K562 (cell line): ENCODE data around the gene S100A3. TPM values are rescaled to one million over a fixed set of nuclear protein-coding genes. Genes with fewer than 3 reads are reported as not detected.

ENCODE experiments used
- ATF7 ChIP-seq: fragments of 450-650 bp; IDR thresholded peaks from 2 replicates; pipeline ENCODE4 v1.7.1; 2014; ENCODE audit warnings: mild to moderate bottlenecking, moderate library complexity
- BMI1 ChIP-seq: fragments of 150-350 bp; IDR thresholded peaks from 2 replicates; pipeline ENCODE4 v1.6.1; 2014; ENCODE audit warnings: low read length
- CREB3L1 ChIP-seq: fragments of 450-650 bp; IDR thresholded peaks from 2 replicates; pipeline ENCODE4 v1.6.1; 2014; ENCODE audit warnings: low read depth, mild to moderate bottlenecking, moderate library complexity, borderline replicate concordance
- FOXK2 ChIP-seq, 2 experiments: fragments of 450-650 bp; IDR thresholded peaks in 1 of 2; conservative IDR thresholded peaks in 1 of 2; 2 replicates each; pipeline ENCODE4 v1.6.1; 2016; ENCODE audit warnings: low read depth in 2 of 2, mild to moderate bottlenecking in 1 of 2
- HMGN3 ChIP-seq: IDR thresholded peaks from 2 replicates; pipeline ENCODE4 v1.6.1; 2011; ENCODE audit warnings: borderline replicate concordance, low read depth, mild to moderate bottlenecking, mixed read lengths, low read length; ENCODE audit not compliant: insufficient read length; ENCODE audit errors: extremely low read depth
- KDM5B ChIP-seq: fragments of 200-600 bp; sonication (generic); IDR thresholded peaks from 2 replicates; pipeline ENCODE4 v1.6.1; 2012; ENCODE audit warnings: low read depth, mild to moderate bottlenecking, moderate library complexity, low read length, control low read depth, inconsistent platforms; ENCODE audit not compliant: insufficient replicate concordance
- KLF16 ChIP-seq: IDR thresholded peaks from 2 replicates; pipeline ENCODE4 v1.6.1; 2016; ENCODE audit warnings: antibody characterized with exemption
- PRMT5 ChIP-seq: sonication (generic); formaldehyde crosslinking; IDR thresholded peaks from 2 replicates; pipeline ENCODE4 v1.5.0; 2020; ENCODE audit warnings: missing genetic modification reagents
- PURB ChIP-seq: sonication (generic); formaldehyde crosslinking; IDR thresholded peaks from 2 replicates; pipeline ENCODE4 v1.9.0; 2021; ENCODE audit warnings: low read depth, mild to moderate bottlenecking, missing genetic modification reagents
- RCOR1 ChIP-seq, 2 experiments: IDR thresholded peaks; 2 replicates each; pipeline ENCODE4 v1.6.1; 2012; ENCODE audit warnings: low read depth in 2 of 2, low read length in 2 of 2, borderline replicate concordance in 1 of 2, improper control_type of control experiment in 1 of 2
- RFX1 ChIP-seq: fragments of 450-650 bp; IDR thresholded peaks from 2 replicates; pipeline ENCODE4 v1.6.1; 2016; ENCODE audit warnings: mild to moderate bottlenecking, moderate library complexity
- XRCC3 ChIP-seq: fragments of 450-650 bp; IDR thresholded peaks from 2 replicates; pipeline ENCODE4 v1.6.1; 2017; ENCODE audit warnings: mild to moderate bottlenecking, moderate library complexity
- XRCC5 ChIP-seq: fragments of 200-400 bp; formaldehyde crosslinking; IDR thresholded peaks from 2 replicates; pipeline ENCODE4 v1.6.1; 2017; ENCODE audit warnings: low read depth, mild to moderate bottlenecking, low read length
- ZNF316 ChIP-seq: fragments of 450-650 bp; IDR thresholded peaks from 2 replicates; pipeline ENCODE4 v1.6.1; 2016
- polyA plus RNA-seq, 8 experiments: library from polyadenylated mRNA; depleted of rRNA in 4 of 8; stranded (reverse) in 5 of 8; unstranded in 3 of 8; fragments of >200 nt; fragmentation: Nextera tagmentation in 2 of 8; fragmentation: Illumina TruSeq in 1 of 8; extraction: Ambion mirVana in 2 of 8; extraction: Trizol in 1 of 8; gene quantifications; 2 replicates each; pipeline versions ENCODE4 v1.2.1 to v1.2.3, GENCODE V29; 2011 to 2014; ENCODE audit warnings: inconsistent platforms in 1 of 8, missing spikeins in 1 of 8
- total RNA-seq, 7 experiments: library from RNA; depleted of rRNA in 6 of 7; stranded (reverse); fragments of >200 nt in 6 of 7; fragmentation: Illumina TruSeq in 2 of 7; extraction: Trizol in 2 of 7; gene quantifications; 2 replicates each; pipeline versions ENCODE4 v1.2.1 to v1.2.3, GENCODE V29; 2011 to 2021; ENCODE audit warnings: low replicate concordance in 1 of 7
- TF ChIP-seq, protein P1 (sequence below): fragments of 450-650 bp; IDR thresholded peaks from 2 replicates; pipeline ENCODE4 v1.6.1; 2018; ENCODE audit not compliant: partially characterized antibody
- TF ChIP-seq, protein P2 (sequence below): fragments of 450-650 bp; formaldehyde crosslinking; IDR thresholded peaks from 2 replicates; pipeline ENCODE4 v1.4.0; 2022; ENCODE audit warnings: mild to moderate bottlenecking, moderate library complexity
- TF ChIP-seq, protein P3 (sequence below): fragments of 450-650 bp; formaldehyde crosslinking; IDR thresholded peaks from 2 replicates; pipeline ENCODE4 v1.4.0; 2020; ENCODE audit warnings: mild to moderate bottlenecking, moderate library complexity

S100A3 gene
- total and polyA plus RNA-seq, 9 of the 15 experiments (the other 6 are each of a cell fraction or from before 2014, with no cell fraction given): 0.08 to 1.7 (median 0.18) TPM; not detected in 4

- TF ChIP-seq, protein P1, sequence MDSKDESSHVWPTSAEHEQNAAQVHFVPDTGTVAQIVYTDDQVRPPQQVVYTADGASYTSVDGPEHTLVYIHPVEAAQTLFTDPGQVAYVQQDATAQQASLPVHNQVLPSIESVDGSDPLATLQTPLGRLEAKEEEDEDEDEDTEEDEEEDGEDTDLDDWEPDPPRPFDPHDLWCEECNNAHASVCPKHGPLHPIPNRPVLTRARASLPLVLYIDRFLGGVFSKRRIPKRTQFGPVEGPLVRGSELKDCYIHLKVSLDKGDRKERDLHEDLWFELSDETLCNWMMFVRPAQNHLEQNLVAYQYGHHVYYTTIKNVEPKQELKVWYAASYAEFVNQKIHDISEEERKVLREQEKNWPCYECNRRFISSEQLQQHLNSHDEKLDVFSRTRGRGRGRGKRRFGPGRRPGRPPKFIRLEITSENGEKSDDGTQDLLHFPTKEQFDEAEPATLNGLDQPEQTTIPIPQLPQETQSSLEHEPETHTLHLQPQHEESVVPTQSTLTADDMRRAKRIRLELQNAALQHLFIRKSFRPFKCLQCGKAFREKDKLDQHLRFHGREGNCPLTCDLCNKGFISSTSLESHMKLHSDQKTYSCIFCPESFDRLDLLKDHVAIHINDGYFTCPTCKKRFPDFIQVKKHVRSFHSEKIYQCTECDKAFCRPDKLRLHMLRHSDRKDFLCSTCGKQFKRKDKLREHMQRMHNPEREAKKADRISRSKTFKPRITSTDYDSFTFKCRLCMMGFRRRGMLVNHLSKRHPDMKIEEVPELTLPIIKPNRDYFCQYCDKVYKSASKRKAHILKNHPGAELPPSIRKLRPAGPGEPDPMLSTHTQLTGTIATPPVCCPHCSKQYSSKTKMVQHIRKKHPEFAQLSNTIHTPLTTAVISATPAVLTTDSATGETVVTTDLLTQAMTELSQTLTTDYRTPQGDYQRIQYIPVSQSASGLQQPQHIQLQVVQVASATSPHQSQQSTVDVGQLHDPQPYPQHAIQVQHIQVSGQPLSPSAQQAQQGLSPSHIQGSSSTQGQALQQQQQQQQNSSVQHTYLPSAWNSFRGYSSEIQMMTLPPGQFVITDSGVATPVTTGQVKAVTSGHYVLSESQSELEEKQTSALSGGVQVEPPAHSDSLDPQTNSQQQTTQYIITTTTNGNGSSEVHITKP: peak; percentile 85
- TF ChIP-seq FOXK2 (conservative IDR thresholded peaks at IDR 0.05 in 1 of 2, IDR thresholded peaks at IDR 0.05 in 1 of 2; ENCODE audit: low read depth in 2 of 2) (no peak), CREB3L1 (0 out of 2 replicates have a peak, but pooled peaks have one; percentile 32), HMGN3 (no peak), XRCC5 (peak; percentile 94), RFX1 (no peak), ATF7 (0 out of 2 replicates have a peak, but pooled peaks have one; percentile 9), KDM5B (peak; percentile 44), PURB (no peak), RCOR1 (IDR thresholded peaks at IDR 0.05; ENCODE audit: borderline replicate concordance in 1 of 2, low read depth in 2 of 2, low read length in 2 of 2) (no peak), XRCC3 (no peak), ZNF316 (no peak), KLF16 (0 out of 2 replicates have a peak, but pooled peaks have one; percentile 12), PRMT5 (CRISPR knock-in tag) (no peak), BMI1 (no peak)
- TF ChIP-seq, protein P2, sequence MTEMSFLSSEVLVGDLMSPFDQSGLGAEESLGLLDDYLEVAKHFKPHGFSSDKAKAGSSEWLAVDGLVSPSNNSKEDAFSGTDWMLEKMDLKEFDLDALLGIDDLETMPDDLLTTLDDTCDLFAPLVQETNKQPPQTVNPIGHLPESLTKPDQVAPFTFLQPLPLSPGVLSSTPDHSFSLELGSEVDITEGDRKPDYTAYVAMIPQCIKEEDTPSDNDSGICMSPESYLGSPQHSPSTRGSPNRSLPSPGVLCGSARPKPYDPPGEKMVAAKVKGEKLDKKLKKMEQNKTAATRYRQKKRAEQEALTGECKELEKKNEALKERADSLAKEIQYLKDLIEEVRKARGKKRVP: no peak
- TF ChIP-seq, protein P3, sequence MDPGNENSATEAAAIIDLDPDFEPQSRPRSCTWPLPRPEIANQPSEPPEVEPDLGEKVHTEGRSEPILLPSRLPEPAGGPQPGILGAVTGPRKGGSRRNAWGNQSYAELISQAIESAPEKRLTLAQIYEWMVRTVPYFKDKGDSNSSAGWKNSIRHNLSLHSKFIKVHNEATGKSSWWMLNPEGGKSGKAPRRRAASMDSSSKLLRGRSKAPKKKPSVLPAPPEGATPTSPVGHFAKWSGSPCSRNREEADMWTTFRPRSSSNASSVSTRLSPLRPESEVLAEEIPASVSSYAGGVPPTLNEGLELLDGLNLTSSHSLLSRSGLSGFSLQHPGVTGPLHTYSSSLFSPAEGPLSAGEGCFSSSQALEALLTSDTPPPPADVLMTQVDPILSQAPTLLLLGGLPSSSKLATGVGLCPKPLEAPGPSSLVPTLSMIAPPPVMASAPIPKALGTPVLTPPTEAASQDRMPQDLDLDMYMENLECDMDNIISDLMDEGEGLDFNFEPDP (CRISPR knock-in tag): no peak
These were observed 3.7 kb downstream of the S100A3 start, which contains the start of gene S100A4 (continued) for GRCh38 chr1:153545067-153546055.
